Natural killer cell (primary cell): ENCODE measurements around the gene STUM. TPM values are rescaled to one million over a fixed set of nuclear protein-coding genes. Genes with fewer than 3 reads are reported as not detected.
A peak's percentile ranks its signal among the peaks of the same experiment; 100 is the strongest.

Source experiments
- ATAC-seq, 3 donors: fragments of 150-1000 bp in 2 of 3; fragments of 200-7000 bp in 1 of 3; cut with Tn5 transposase; 1 replicate in 1 of 3; 2 replicates in 2 of 3; pipeline ENCODE4 v1.10.0; 2021; ENCODE audit warnings: mild to moderate bottlenecking in 2 of 3, moderate library complexity in 2 of 3
- DNase-seq, 2 donors: peaks; one replicate each; pipeline versions ENCODE4 v3.0.0 to v3.0.0-alpha.2; 2013 to 2021; ENCODE audit warnings: mixed read lengths in 1 of 2
- H3K27ac ChIP-seq: one replicate; pipeline ENCODE4 v1.5.1; 2013; ENCODE audit warnings: mild to moderate bottlenecking, low read length
- H3K27me3 ChIP-seq: one replicate; pipeline ENCODE4 v1.6.1; 2013; ENCODE audit warnings: low read length; ENCODE audit not compliant: control insufficient read depth, insufficient read depth
- H3K36me3 ChIP-seq: one replicate; pipeline ENCODE4 v1.6.1; 2013; ENCODE audit warnings: low read length; ENCODE audit not compliant: control insufficient read depth, insufficient read depth
- H3K4me1 ChIP-seq: one replicate; pipeline ENCODE4 v1.6.1; 2013; ENCODE audit warnings: low read length; ENCODE audit not compliant: control insufficient read depth, insufficient read depth
- H3K4me3 ChIP-seq: one replicate; pipeline ENCODE4 v1.5.1; 2013; ENCODE audit warnings: low read length
- H3K9me3 ChIP-seq: one replicate; pipeline ENCODE4 v1.6.1; 2013; ENCODE audit warnings: low read length; ENCODE audit not compliant: control insufficient read depth, insufficient read depth
- H3K27ac Mint-ChIP-seq, 2 donors: one replicate each; pipeline ENCODE4 v1.8.0; 2022; ENCODE audit warnings: mild to moderate bottlenecking in 2 of 2, mixed read lengths in 2 of 2, moderate library complexity in 1 of 2
- H3K27me3 Mint-ChIP-seq, 2 donors: one replicate each; pipeline ENCODE4 v1.8.0; 2022; ENCODE audit warnings: low read depth in 2 of 2, mixed read lengths in 2 of 2
- H3K36me3 Mint-ChIP-seq: one replicate; pipeline ENCODE4 v1.8.0; 2022; ENCODE audit warnings: mixed read lengths
- H3K4me1 Mint-ChIP-seq, 2 donors: one replicate each; pipeline ENCODE4 v1.8.0; 2022; ENCODE audit warnings: mixed read lengths in 2 of 2
- H3K4me3 Mint-ChIP-seq: one replicate; pipeline ENCODE4 v1.8.0; 2022; ENCODE audit warnings: mild to moderate bottlenecking, moderate library complexity, mixed read lengths
- H3K9me3 Mint-ChIP-seq, 2 donors: one replicate each; pipeline ENCODE4 v1.8.0; 2022; ENCODE audit warnings: mixed read lengths in 2 of 2
- WGBS: methylation state at CpG from one replicate; pipeline ENCODE4 v1.1.7; 2013; ENCODE audit warnings: missing lambda C conversion rate; ENCODE audit not compliant: insufficient coverage; 5-methylcytosine and 5-hydroxymethylcytosine counted together
- intact Hi-C: fragments of 100-400 bp; cut with micrococcal nuclease; formaldehyde crosslinking; loops from one replicate; pipeline ENCODE4 v1.14.2; 2022
- total RNA-seq, 4 donors: library from RNA; stranded (reverse); fragments of 120-200 nt in 1 of 4; gene quantifications; one replicate each; pipeline versions ENCODE4 v1.2.3 to v1.2.4, GENCODE V29; 2013 to 2022
- TF ChIP-seq, protein P1 (sequence below): fragments of 200-600 bp; IDR thresholded peaks from one replicate; pipeline ENCODE4 v1.8.0; 2022; ENCODE audit warnings: antibody characterized with exemption

Gene STUM
- total RNA-seq, 3 donors from 2014 or later (not counting 1 experiment from before 2014, with no cell fraction given): not detected

- peaks cover 74% of the 10 kb centered on the region for H3K36me3 ChIP-seq
- Mint-ChIP-seq H3K4me1 (peaks cover 12 to 26% of the 10 kb centered on the region in 2 donors), H3K36me3 (no peaks in the 10 kb centered on the region), H3K4me3 (no peak overlapping the region), H3K27ac (peak overlapping the region; percentile 71 to 74), H3K27me3 (no peaks in the 10 kb centered on the region), H3K9me3 (no peaks in the 10 kb centered on the region)
- 67% methylated on average over 11 of the region's 11 CpGs for WGBS
- H3K27me3 ChIP-seq: no peaks in the 10 kb centered on the region
- intact Hi-C loops: no loop called here
- no peaks in the 10 kb centered on the region for H3K9me3 ChIP-seq
- H3K4me1 ChIP-seq: peaks cover 46% of the 10 kb centered on the region
- TF ChIP-seq, protein P1, sequence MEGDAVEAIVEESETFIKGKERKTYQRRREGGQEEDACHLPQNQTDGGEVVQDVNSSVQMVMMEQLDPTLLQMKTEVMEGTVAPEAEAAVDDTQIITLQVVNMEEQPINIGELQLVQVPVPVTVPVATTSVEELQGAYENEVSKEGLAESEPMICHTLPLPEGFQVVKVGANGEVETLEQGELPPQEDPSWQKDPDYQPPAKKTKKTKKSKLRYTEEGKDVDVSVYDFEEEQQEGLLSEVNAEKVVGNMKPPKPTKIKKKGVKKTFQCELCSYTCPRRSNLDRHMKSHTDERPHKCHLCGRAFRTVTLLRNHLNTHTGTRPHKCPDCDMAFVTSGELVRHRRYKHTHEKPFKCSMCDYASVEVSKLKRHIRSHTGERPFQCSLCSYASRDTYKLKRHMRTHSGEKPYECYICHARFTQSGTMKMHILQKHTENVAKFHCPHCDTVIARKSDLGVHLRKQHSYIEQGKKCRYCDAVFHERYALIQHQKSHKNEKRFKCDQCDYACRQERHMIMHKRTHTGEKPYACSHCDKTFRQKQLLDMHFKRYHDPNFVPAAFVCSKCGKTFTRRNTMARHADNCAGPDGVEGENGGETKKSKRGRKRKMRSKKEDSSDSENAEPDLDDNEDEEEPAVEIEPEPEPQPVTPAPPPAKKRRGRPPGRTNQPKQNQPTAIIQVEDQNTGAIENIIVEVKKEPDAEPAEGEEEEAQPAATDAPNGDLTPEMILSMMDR: no peak
- H3K27ac ChIP-seq: no peak overlapping the region
- peak in 1 of 2 donors; percentile 61 for DNase-seq
- ATAC-seq: no peak
- no peak overlapping the region for H3K4me3 ChIP-seq
Measured at GRCh38 chr1:226635456-226635941, 86.9 kb downstream of the STUM start.

- Mint-ChIP-seq H3K9me3 (no peaks in the 10 kb centered on the region), H3K4me1 (peaks cover 12 to 26% of the 10 kb centered on the region in 2 donors), H3K4me3 (no peak overlapping the region), H3K27me3 (no peaks in the 10 kb centered on the region), H3K36me3 (no peaks in the 10 kb centered on the region), H3K27ac (peak overlapping the region in 1 of 2 donors; percentile 74)
- Histone ChIP-seq H3K4me3 (no peak overlapping the region), H3K27ac (no peak overlapping the region), H3K9me3 (no peaks in the 10 kb centered on the region), H3K36me3 (peaks cover 86% of the 10 kb centered on the region), H3K4me1 (peaks cover 48% of the 10 kb centered on the region), H3K27me3 (no peaks in the 10 kb centered on the region)
- intact Hi-C loops: no loop called here
- ATAC-seq (no peak), DNase-seq (no peak)
- TF ChIP-seq, protein P1: no peak
- 97% methylated on average over 1 of the region's 1 CpG for WGBS
Measured at GRCh38 chr1:226636847-226637096, 88.2 kb downstream of the STUM start.

GRCh38 chr1:226637147-226637935 lies 88.8 kb downstream of the STUM start:
- WGBS: 91% methylated on average over 29 of the region's 29 CpGs
- peaks cover 12 to 23% of the 10 kb centered on the region in 2 donors for H3K4me1 Mint-ChIP-seq

More at GRCh38 chr1:226637147-226637935, 88.8 kb downstream of the STUM start:
- H3K4me3 ChIP-seq: no peak overlapping the region
- H3K27ac Mint-ChIP-seq: peak overlapping the region; percentile 73 to 74
- H3K9me3 Mint-ChIP-seq: no peaks in the 10 kb centered on the region
- no peaks in the 10 kb centered on the region for H3K9me3 ChIP-seq
- no peak overlapping the region for H3K27ac ChIP-seq
- H3K27me3 Mint-ChIP-seq: no peaks in the 10 kb centered on the region
- peaks cover 86% of the 10 kb centered on the region for H3K36me3 ChIP-seq
- DNase-seq (no peak), ATAC-seq (no peak)
- TF ChIP-seq, protein P1: no peak
- no peaks in the 10 kb centered on the region for H3K36me3 Mint-ChIP-seq
- H3K4me1 ChIP-seq: peaks cover 44% of the 10 kb centered on the region
- H3K27me3 ChIP-seq: no peaks in the 10 kb centered on the region
- intact Hi-C loops: no loop called here
- H3K4me3 Mint-ChIP-seq: no peak overlapping the region
